NCI-H128 (cell line): ENCODE data around the gene TSC22D1.
"Not testable (repeated sequence)": the region's sequence is repeated elsewhere in the genome, so short reads cannot be mapped to it uniquely, and the experiment has no call there.

Experiments used
- DNase-seq: peaks from one replicate; lab custom pipeline; 2025; ENCODE audit not compliant: unreplicated experiment; lab: John Stamatoyannopoulos, UW

TSC22D1 gene

GRCh38 chr13:44456212-44456611 lies 119.9 kb downstream of the TSC22D1 start:
- DNase-seq = not testable (repeated sequence)

- no peak for DNase-seq
Observed at GRCh38 chr13:44455769-44456168, 120.4 kb downstream of the TSC22D1 start.

GRCh38 chr13:44453881-44454280 lies 122.2 kb downstream of the TSC22D1 start:
- DNase-seq = no peak

- DNase-seq = no peak
Observed at GRCh38 chr13:44453069-44453468, 123.1 kb downstream of the TSC22D1 start.

- no peak for DNase-seq
Observed at GRCh38 chr13:44452418-44452817, 123.7 kb downstream of the TSC22D1 start.

GRCh38 chr13:44451651-44452050 lies 124.5 kb downstream of the TSC22D1 start:
- no peak for DNase-seq

GRCh38 chr13:44451126-44451525 lies 125.0 kb downstream of the TSC22D1 start:
- DNase-seq = no peak

GRCh38 chr13:44449999-44450821 lies 125.9 kb downstream of the TSC22D1 start:
- no peak for DNase-seq

GRCh38 chr13:44448875-44449274 lies 127.3 kb downstream of the TSC22D1 start:
- DNase-seq = no peak

- no peak for DNase-seq
Observed at GRCh38 chr13:44448373-44448772, 127.8 kb downstream of the TSC22D1 start.

- DNase-seq = no peak
Observed at GRCh38 chr13:44447783-44448321, 128.3 kb downstream of the TSC22D1 start.

- no peak for DNase-seq
Observed at GRCh38 chr13:44440046-44440608, 136.0 kb downstream of the TSC22D1 start.

- no peak for DNase-seq
Observed at GRCh38 chr13:44439452-44440024, 136.6 kb downstream of the TSC22D1 start.

- DNase-seq = no peak
Observed at GRCh38 chr13:44438234-44438579, 137.9 kb downstream of the TSC22D1 start.

GRCh38 chr13:44437356-44438233 lies 138.5 kb downstream of the TSC22D1 start:
- DNase-seq = peak; percentile 7

GRCh38 chr13:44436589-44437337 lies 139.4 kb downstream of the TSC22D1 start:
- peak; percentile 80 for DNase-seq

GRCh38 chr13:44435919-44436510 lies 140.1 kb downstream of the TSC22D1 start:
- DNase-seq = no peak

- DNase-seq = peak; percentile 86
Observed at GRCh38 chr13:44435142-44435918, 140.8 kb downstream of the TSC22D1 start.

- DNase-seq = no peak
Observed at GRCh38 chr13:44434766-44435141, 141.4 kb downstream of the TSC22D1 start.
